CD4-positive, alpha-beta T cell treated with Interferon gamma for 1 hour (primary cell): ENCODE measurements around the gene NSFL1C.
"Not testable (repeated sequence)": the region's sequence is repeated elsewhere in the genome, so short reads cannot be mapped to it uniquely, and the experiment has no call there.

Experiments
- DNase-seq: peaks from one replicate; pipeline ENCODE4 v3.0.0-alpha.2; 2020

Gene NSFL1C

GRCh38 chr20:1422753-1423152 lies 43.9 kb downstream of the NSFL1C start:
- no peak for DNase-seq

GRCh38 chr20:1420066-1420465 lies 46.6 kb downstream of the NSFL1C start:
- DNase-seq = no peak

GRCh38 chr20:1418350-1418749 lies 48.3 kb downstream of the NSFL1C start:
- no peak for DNase-seq

- DNase-seq = no peak
These were observed 48.9 kb downstream of the NSFL1C start for GRCh38 chr20:1417790-1418189.

- no peak for DNase-seq
These were observed 49.4 kb downstream of the NSFL1C start for GRCh38 chr20:1417273-1417672.

GRCh38 chr20:1415667-1416468 lies 50.8 kb downstream of the NSFL1C start:
- DNase-seq = peak; percentile 36

- no peak for DNase-seq
These were observed 51.7 kb downstream of the NSFL1C start for GRCh38 chr20:1414982-1415381.

- no peak for DNase-seq
These were observed 60.8 kb downstream of the NSFL1C start for GRCh38 chr20:1405801-1406200.

- no peak for DNase-seq
These were observed 63.0 kb downstream of the NSFL1C start for GRCh38 chr20:1403624-1404023.

GRCh38 chr20:1402149-1402548 lies 64.5 kb downstream of the NSFL1C start:
- no peak for DNase-seq

- DNase-seq = no peak
These were observed 65.2 kb downstream of the NSFL1C start for GRCh38 chr20:1401451-1401907.

GRCh38 chr20:1399678-1400366 lies 66.8 kb downstream of the NSFL1C start:
- not testable (repeated sequence) for DNase-seq

GRCh38 chr20:1398185-1398584 lies 68.5 kb downstream of the NSFL1C start:
- DNase-seq = not testable (repeated sequence)

- DNase-seq = no peak
These were observed 68.9 kb downstream of the NSFL1C start for GRCh38 chr20:1397710-1398109.

GRCh38 chr20:1396702-1397101 lies 69.9 kb downstream of the NSFL1C start:
- no peak for DNase-seq

GRCh38 chr20:1396264-1396663 lies 70.4 kb downstream of the NSFL1C start:
- DNase-seq = no peak

GRCh38 chr20:1394686-1395085 lies 72.0 kb downstream of the NSFL1C start:
- DNase-seq = no peak

GRCh38 chr20:1393507-1393882 lies 73.2 kb downstream of the NSFL1C start:
- DNase-seq = no peak

- peak; percentile 94 for DNase-seq
These were observed 73.7 kb downstream of the NSFL1C start, which contains the start of gene FKBP1A for GRCh38 chr20:1392693-1393506. TSS of gene FKBP1A (minus strand) at chr20:1393054. CDS start at chr20:1392998, 56 bp downstream.

- DNase-seq = no peak
These were observed 74.3 kb downstream of the NSFL1C start for GRCh38 chr20:1392443-1392692.
